H9 (cell line): ENCODE results near the gene ERP27. TPM values are rescaled to one million over a fixed set of nuclear protein-coding genes. Genes with fewer than 3 reads are reported as not detected.

ENCODE experiments used
- DNase-seq: peaks from one replicate; pipeline ENCODE4 v3.0.0-alpha.2; 2017
- H2AFZ ChIP-seq: one replicate; pipeline ENCODE4 v1.6.1; 2013; ENCODE audit warnings: mild to moderate bottlenecking, low read length, control low read depth, moderate library complexity
- H2AK5ac ChIP-seq: 2 replicates; pipeline ENCODE4 v1.6.1; 2013; ENCODE audit warnings: low read length, control low read depth, mixed read lengths; ENCODE audit not compliant: insufficient read length
- H2BK120ac ChIP-seq: one replicate; pipeline ENCODE4 v1.6.1; 2013; ENCODE audit warnings: low read depth, mild to moderate bottlenecking, low read length, control low read depth, inconsistent platforms; ENCODE audit not compliant: poor library complexity, severe bottlenecking
- H2BK12ac ChIP-seq: 2 replicates; pipeline ENCODE4 v1.6.1; 2013; ENCODE audit warnings: low read length, control low read depth, mixed read lengths, low read depth; ENCODE audit not compliant: insufficient read length
- H2BK15ac ChIP-seq: 2 replicates; pipeline ENCODE4 v1.6.1; 2013; ENCODE audit warnings: low read depth, low read length, control low read depth
- H2BK20ac ChIP-seq: one replicate; pipeline ENCODE4 v1.6.1; 2013; ENCODE audit warnings: low read depth, mild to moderate bottlenecking, low read length, control low read depth, inconsistent platforms; ENCODE audit not compliant: poor library complexity, severe bottlenecking
- H2BK5ac ChIP-seq: 2 replicates; pipeline ENCODE4 v1.6.1; 2013; ENCODE audit warnings: low read length, control low read depth, mixed read lengths; ENCODE audit not compliant: insufficient read length
- H3K14ac ChIP-seq: 2 replicates; pipeline ENCODE4 v1.6.1; 2013; ENCODE audit warnings: low read length, control low read depth; ENCODE audit not compliant: insufficient read depth
- H3K18ac ChIP-seq: 2 replicates; pipeline ENCODE4 v1.6.1; 2013; ENCODE audit warnings: low read depth, mild to moderate bottlenecking, mixed read lengths, low read length, control low read depth; ENCODE audit not compliant: insufficient read length
- H3K23ac ChIP-seq: 2 replicates; pipeline ENCODE4 v1.6.1; 2013; ENCODE audit warnings: low read length, control low read depth, mixed read lengths, low read depth; ENCODE audit not compliant: insufficient read length
- H3K23me2 ChIP-seq: 2 replicates; pipeline ENCODE4 v1.6.1; 2013; ENCODE audit warnings: low read depth, mild to moderate bottlenecking, mixed read lengths, low read length, control low read depth; ENCODE audit not compliant: insufficient read length, poor library complexity, severe bottlenecking
- H3K27ac ChIP-seq: 2 replicates; pipeline ENCODE4 v1.5.1; 2013; ENCODE audit warnings: low read length, control low read depth, mixed read lengths, low read depth; ENCODE audit not compliant: insufficient read length
- H3K27me3 ChIP-seq: 2 replicates; pipeline ENCODE4 v1.6.1; 2013; ENCODE audit warnings: low read length, control low read depth, inconsistent platforms; ENCODE audit not compliant: insufficient read depth
- H3K4ac ChIP-seq: 2 replicates; pipeline ENCODE4 v1.6.1; 2013; ENCODE audit warnings: low read depth, mild to moderate bottlenecking, control low read depth, inconsistent platforms, low read length, moderate library complexity
- H3K4me1 ChIP-seq: 2 replicates; pipeline ENCODE4 v1.6.1; 2013; ENCODE audit warnings: low read length, control low read depth, inconsistent platforms; ENCODE audit not compliant: insufficient read depth
- H3K4me2 ChIP-seq: 2 replicates; pipeline ENCODE4 v1.6.1; 2013; ENCODE audit warnings: low read length, control low read depth, mixed read lengths; ENCODE audit not compliant: insufficient read length, insufficient read depth
- H3K56ac ChIP-seq: 2 replicates; pipeline ENCODE4 v1.6.1; 2013; ENCODE audit warnings: low read depth, mild to moderate bottlenecking, mixed read lengths, low read length, control low read depth; ENCODE audit not compliant: insufficient read length
- H3K79me1 ChIP-seq: 2 replicates; pipeline ENCODE4 v1.6.1; 2013; ENCODE audit warnings: low read depth, mild to moderate bottlenecking, moderate library complexity, low read length, control low read depth, inconsistent platforms; ENCODE audit not compliant: insufficient read depth, poor library complexity, severe bottlenecking
- H3K79me2 ChIP-seq: 2 replicates; pipeline ENCODE4 v1.6.1; 2013; ENCODE audit warnings: low read length, control low read depth, inconsistent platforms; ENCODE audit not compliant: insufficient read depth
- H3K9ac ChIP-seq: 2 replicates; pipeline ENCODE4 v1.6.1; 2013; ENCODE audit warnings: low read length, control low read depth, mixed read lengths; ENCODE audit not compliant: insufficient read length; ENCODE audit errors: extremely low read depth
- H3K9me3 ChIP-seq: one replicate; pipeline ENCODE4 v1.6.1; 2013; ENCODE audit warnings: low read depth, low read length, inconsistent platforms; ENCODE audit not compliant: control insufficient read depth
- H3T11ph ChIP-seq: one replicate; pipeline ENCODE4 v1.6.1; 2013; ENCODE audit warnings: mild to moderate bottlenecking, low read length, control low read depth, inconsistent platforms
- H4K20me1 ChIP-seq: one replicate; pipeline ENCODE4 v1.6.1; 2013; ENCODE audit not compliant: control insufficient read depth, insufficient read length, insufficient read depth
- H4K5ac ChIP-seq: 2 replicates; pipeline ENCODE4 v1.6.1; 2013; ENCODE audit warnings: low read depth, mild to moderate bottlenecking, mixed read lengths, low read length, control low read depth; ENCODE audit not compliant: insufficient read length
- H4K8ac ChIP-seq: replicated peaks from 2 replicates; pipeline ENCODE4 v1.6.1; 2013; ENCODE audit warnings: low read length, control low read depth, mixed read lengths, low read depth; ENCODE audit not compliant: insufficient read length
- H4K91ac ChIP-seq: 2 replicates; pipeline ENCODE4 v1.6.1; 2013; ENCODE audit warnings: low read depth, mild to moderate bottlenecking, moderate library complexity, mixed read lengths, low read length, control low read depth; ENCODE audit not compliant: insufficient read length
- H3K27ac Mint-ChIP-seq, 3 experiments: 2 replicates in 2 of 3; 3 replicates in 1 of 3; pipeline ENCODE4 v1.8.0; 2020 to 2021; ENCODE audit warnings: mixed read lengths in 3 of 3, mild to moderate bottlenecking in 1 of 3, moderate library complexity in 1 of 3
- H3K27me3 Mint-ChIP-seq: 2 replicates; pipeline ENCODE4 v1.8.0; 2021; ENCODE audit warnings: low read depth, mild to moderate bottlenecking, moderate library complexity, mixed read lengths
- H3K36me3 Mint-ChIP-seq, 3 experiments: 2 replicates in 2 of 3; 3 replicates in 1 of 3; pipeline ENCODE4 v1.8.0; 2020 to 2021; ENCODE audit warnings: low read depth in 3 of 3, mixed read lengths in 3 of 3; ENCODE audit not compliant: insufficient read depth in 1 of 3
- H3K4me1 Mint-ChIP-seq, 2 experiments: 2 replicates each; pipeline ENCODE4 v1.8.0; 2020; ENCODE audit warnings: mixed read lengths in 2 of 2
- H3K4me3 Mint-ChIP-seq, 2 experiments: 2 replicates in 1 of 2; 3 replicates in 1 of 2; pipeline ENCODE4 v1.8.0; 2020 to 2021; ENCODE audit warnings: mild to moderate bottlenecking in 2 of 2, mixed read lengths in 2 of 2, moderate library complexity in 1 of 2
- H3K9me3 Mint-ChIP-seq, 2 experiments: 2 replicates in 1 of 2; 3 replicates in 1 of 2; pipeline ENCODE4 v1.8.0; 2020; ENCODE audit warnings: mild to moderate bottlenecking in 2 of 2, mixed read lengths in 2 of 2, moderate library complexity in 1 of 2
- CTCF ChIP-seq: fragments of 200-600 bp; sonication (generic); conservative IDR thresholded peaks from 3 replicates; pipeline ENCODE4 v1.8.0; 2021; ENCODE audit warnings: antibody characterized with exemption, mild to moderate bottlenecking
- WGBS: extraction: QIAGEN DNeasy Blood & Tissue Kit; methylation state at CpG from one replicate; pipeline ENCODE4 v1.1.7; 2013; ENCODE audit warnings: missing lambda C conversion rate, low lambda C conversion rate, mixed read lengths; ENCODE audit not compliant: insufficient read length; ENCODE audit errors: extremely low coverage; 5-methylcytosine and 5-hydroxymethylcytosine counted together
- total RNA-seq: library from RNA; stranded (reverse); gene quantifications from 2 replicates; pipeline ENCODE4 v1.2.1, GENCODE V29; 2021

ERP27 gene
- total RNA-seq, 1 experiment from 2014 or later: not detected

- H3K4me3 Mint-ChIP-seq: no peak overlapping the region
- no peak overlapping the region for H3K14ac ChIP-seq
- no peaks in the 10 kb centered on the region; a peak in 1 of 5 replicates for H3K9me3 Mint-ChIP-seq
- H3K18ac ChIP-seq: no peak overlapping the region
- H2BK15ac ChIP-seq: no peak overlapping the region
- peak overlapping the region in 1 of 3 experiments; percentile 68; a peak in 1 of 7 replicates for H3K27ac Mint-ChIP-seq
- H2BK5ac ChIP-seq: no peak overlapping the region
- no peak overlapping the region for H3K23ac ChIP-seq
- H3K9me3 ChIP-seq: no peaks in the 10 kb centered on the region
- H2AFZ ChIP-seq: no peak overlapping the region
- no peak overlapping the region for H3K56ac ChIP-seq
- H4K5ac ChIP-seq: no peak overlapping the region
- H3K36me3 Mint-ChIP-seq: no peaks in the 10 kb centered on the region
- H2BK120ac ChIP-seq: no peak overlapping the region
- peak overlapping the region; percentile 40 for H3K4me2 ChIP-seq
- H3K27me3 ChIP-seq: no peaks in the 10 kb centered on the region
- H3K9ac ChIP-seq: no peak overlapping the region
- H3K4me1 ChIP-seq: no peaks in the 10 kb centered on the region
- no peaks in the 10 kb centered on the region; the same call in 1 of the 2 replicates for H3K27me3 Mint-ChIP-seq
- TF ChIP-seq CTCF: no peak
- H3T11ph ChIP-seq: no peak overlapping the region
- H3K4ac ChIP-seq: no peak overlapping the region
- H2BK20ac ChIP-seq: no peak overlapping the region
- H3K23me2 ChIP-seq: no peaks in the 10 kb centered on the region
- H3K79me1 ChIP-seq: no peaks in the 10 kb centered on the region
- no peak overlapping the region for H2AK5ac ChIP-seq
- H3K27ac ChIP-seq: no peak overlapping the region
- no peak overlapping the region for H4K91ac ChIP-seq
- no peak overlapping the region for H4K8ac ChIP-seq
- peaks cover 7% of the 10 kb centered on the region in 2 experiments for H3K4me1 Mint-ChIP-seq
- no peak for DNase-seq
- no peaks in the 10 kb centered on the region for H3K79me2 ChIP-seq
- H2BK12ac ChIP-seq: no peak overlapping the region
- no CpG with 5 or more reads among the region's 4 CpGs for WGBS
- no peaks in the 10 kb centered on the region for H4K20me1 ChIP-seq
These were observed 9.4 kb downstream of the ERP27 start for GRCh38 chr12:14928931-14929330.
